Astrocyte (in vitro differentiated cells and primary cell): Measurements from ENCODE around the gene TOP3A. TPM values are rescaled to one million over a fixed set of nuclear protein-coding genes. Genes with fewer than 3 reads are reported as not detected.
A peak's percentile ranks its signal among the peaks of the same experiment; 100 is the strongest.

ENCODE experiments used
- DNase-seq: peaks from one replicate; pipeline ENCODE4 v3.0.0-alpha.2; 2010; ENCODE audit warnings: low read depth
- FAIRE-seq: peaks from 2 replicates; lab custom pipeline; 2011; peaks lifted over from hg19 to GRCh38; lab: Jason Lieb, UNC
- H2AFZ ChIP-seq: 2 replicates; pipeline ENCODE4 v1.6.0; 2012; ENCODE audit warnings: low read depth, low read length, inconsistent platforms
- H3K27ac ChIP-seq: 2 replicates; pipeline ENCODE4 v1.5.1; 2011; ENCODE audit warnings: low read depth, low read length, inconsistent platforms
- H3K27me3 ChIP-seq: 2 replicates; pipeline ENCODE4 v1.6.0; 2011; ENCODE audit warnings: low read length, inconsistent platforms; ENCODE audit not compliant: insufficient read depth
- H3K36me3 ChIP-seq: 2 replicates; pipeline ENCODE4 v1.5.1; 2011; ENCODE audit warnings: low read length, inconsistent platforms; ENCODE audit not compliant: insufficient read depth
- H3K4me1 ChIP-seq: 2 replicates; pipeline ENCODE4 v1.5.1; 2011; ENCODE audit warnings: low read length, inconsistent platforms; ENCODE audit not compliant: insufficient read depth
- H3K4me2 ChIP-seq: 2 replicates; pipeline ENCODE4 v1.6.0; 2012; ENCODE audit warnings: low read length, inconsistent platforms
- H3K4me3 ChIP-seq: 2 replicates; pipeline ENCODE4 v1.5.1; 2011; ENCODE audit warnings: low read depth, mild to moderate bottlenecking, low read length, inconsistent platforms; ENCODE audit not compliant: insufficient read depth
- H3K79me2 ChIP-seq: 2 replicates; pipeline ENCODE4 v1.6.0; 2012; ENCODE audit warnings: mild to moderate bottlenecking, low read length, inconsistent platforms; ENCODE audit not compliant: insufficient read depth
- H3K9ac ChIP-seq: 2 replicates; pipeline ENCODE4 v1.6.0; 2012; ENCODE audit warnings: mild to moderate bottlenecking, low read length, inconsistent platforms
- H3K9me3 ChIP-seq: 2 replicates; pipeline ENCODE4 v1.5.1; 2012; ENCODE audit warnings: low read depth, mild to moderate bottlenecking, low read length, inconsistent platforms; ENCODE audit not compliant: insufficient read depth
- H4K20me1 ChIP-seq: 2 replicates; pipeline ENCODE4 v1.6.0; 2012; ENCODE audit warnings: low read length, inconsistent platforms; ENCODE audit not compliant: insufficient read depth
- H3K27ac Mint-ChIP-seq: one replicate; pipeline ENCODE4 v1.8.0; 2021; ENCODE audit warnings: mild to moderate bottlenecking, mixed read lengths; ENCODE audit not compliant: unreplicated experiment
- H3K27me3 Mint-ChIP-seq: one replicate; pipeline ENCODE4 v1.8.0; 2021; ENCODE audit warnings: low read depth, mixed read lengths; ENCODE audit not compliant: unreplicated experiment
- H3K36me3 Mint-ChIP-seq: one replicate; pipeline ENCODE4 v1.8.0; 2021; ENCODE audit warnings: low read depth, mixed read lengths; ENCODE audit not compliant: unreplicated experiment
- H3K4me1 Mint-ChIP-seq: one replicate; pipeline ENCODE4 v1.8.0; 2021; ENCODE audit warnings: low read depth, mixed read lengths; ENCODE audit not compliant: unreplicated experiment
- H3K4me3 Mint-ChIP-seq: one replicate; pipeline ENCODE4 v1.8.0; 2021; ENCODE audit warnings: mild to moderate bottlenecking, moderate library complexity, mixed read lengths; ENCODE audit not compliant: unreplicated experiment
- H3K9me3 Mint-ChIP-seq: one replicate; pipeline ENCODE4 v1.8.0; 2021; ENCODE audit warnings: mild to moderate bottlenecking, mixed read lengths; ENCODE audit not compliant: unreplicated experiment
- EZH2 ChIP-seq: IDR thresholded peaks from 2 replicates; pipeline ENCODE4 v1.6.1; 2012; ENCODE audit warnings: mild to moderate bottlenecking, low read length, inconsistent platforms; ENCODE audit not compliant: insufficient read depth
- total RNA-seq: library from RNA; stranded (reverse); gene quantifications from 2 replicates; pipeline ENCODE4 v1.2.1, GENCODE V29; 2021
- TF ChIP-seq, protein P1 (sequence below): IDR thresholded peaks from 2 replicates; pipeline ENCODE4 v1.5.1; 2011; ENCODE audit warnings: low read depth, mild to moderate bottlenecking, inconsistent platforms, low read length, moderate library complexity; ENCODE audit not compliant: insufficient read depth

Gene TOP3A
- total RNA-seq, 1 donor from 2014 or later, result 31.0 TPM

DNA sequence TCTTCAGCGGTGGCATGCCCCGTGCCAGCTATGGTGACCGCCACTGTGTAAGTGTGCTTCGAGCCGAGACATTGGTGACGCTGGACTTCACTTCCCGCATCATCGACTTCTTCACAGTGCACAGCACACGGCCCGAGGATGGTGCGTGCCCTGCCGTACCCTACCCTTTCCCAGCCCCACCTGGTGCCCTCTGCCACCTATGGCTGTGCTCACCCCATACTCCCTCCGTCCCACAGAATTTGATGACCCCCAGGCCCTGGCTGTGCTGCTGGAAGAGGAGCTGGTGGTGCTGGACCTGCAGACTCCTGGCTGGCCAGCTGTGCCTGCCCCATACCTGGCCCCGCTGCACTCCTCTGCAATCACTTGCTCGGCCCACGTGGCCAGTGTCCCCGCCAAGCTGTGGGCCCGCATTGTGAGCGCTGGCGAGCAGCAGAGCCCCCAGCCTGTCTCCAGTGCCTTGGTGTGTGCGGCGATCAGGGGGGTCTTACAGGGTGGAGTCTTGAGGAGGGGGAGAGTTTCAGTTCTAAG lies 79.9 kb downstream of the TOP3A start:
- Mint-ChIP-seq H3K4me1 (peaks cover 6% of the 10 kb centered on the region), H3K36me3 (peaks cover 14% of the 10 kb centered on the region), H3K27ac (no peak overlapping the region), H3K9me3 (no peaks in the 10 kb centered on the region), H3K27me3 (no peaks in the 10 kb centered on the region), H3K4me3 (no peak overlapping the region)
- Histone ChIP-seq H3K4me1 (peaks cover 17% of the 10 kb centered on the region), H3K4me2 (peak overlapping the region; percentile 80), H2AFZ (no peak overlapping the region), H4K20me1 (peaks cover 41% of the 10 kb centered on the region), H3K9me3 (no peaks in the 10 kb centered on the region), H3K27me3 (no peaks in the 10 kb centered on the region), H3K36me3 (no peaks in the 10 kb centered on the region), H3K27ac (peak overlapping the region; percentile 79), H3K9ac (peak overlapping the region; percentile 75), H3K4me3 (no peak overlapping the region), H3K79me2 (peaks cover 22% of the 10 kb centered on the region)
- TF ChIP-seq, protein P1, sequence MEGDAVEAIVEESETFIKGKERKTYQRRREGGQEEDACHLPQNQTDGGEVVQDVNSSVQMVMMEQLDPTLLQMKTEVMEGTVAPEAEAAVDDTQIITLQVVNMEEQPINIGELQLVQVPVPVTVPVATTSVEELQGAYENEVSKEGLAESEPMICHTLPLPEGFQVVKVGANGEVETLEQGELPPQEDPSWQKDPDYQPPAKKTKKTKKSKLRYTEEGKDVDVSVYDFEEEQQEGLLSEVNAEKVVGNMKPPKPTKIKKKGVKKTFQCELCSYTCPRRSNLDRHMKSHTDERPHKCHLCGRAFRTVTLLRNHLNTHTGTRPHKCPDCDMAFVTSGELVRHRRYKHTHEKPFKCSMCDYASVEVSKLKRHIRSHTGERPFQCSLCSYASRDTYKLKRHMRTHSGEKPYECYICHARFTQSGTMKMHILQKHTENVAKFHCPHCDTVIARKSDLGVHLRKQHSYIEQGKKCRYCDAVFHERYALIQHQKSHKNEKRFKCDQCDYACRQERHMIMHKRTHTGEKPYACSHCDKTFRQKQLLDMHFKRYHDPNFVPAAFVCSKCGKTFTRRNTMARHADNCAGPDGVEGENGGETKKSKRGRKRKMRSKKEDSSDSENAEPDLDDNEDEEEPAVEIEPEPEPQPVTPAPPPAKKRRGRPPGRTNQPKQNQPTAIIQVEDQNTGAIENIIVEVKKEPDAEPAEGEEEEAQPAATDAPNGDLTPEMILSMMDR, result no peak
- no peak for TF ChIP-seq EZH2
- FAIRE-seq (no peak), DNase-seq (no peak)

DNA sequence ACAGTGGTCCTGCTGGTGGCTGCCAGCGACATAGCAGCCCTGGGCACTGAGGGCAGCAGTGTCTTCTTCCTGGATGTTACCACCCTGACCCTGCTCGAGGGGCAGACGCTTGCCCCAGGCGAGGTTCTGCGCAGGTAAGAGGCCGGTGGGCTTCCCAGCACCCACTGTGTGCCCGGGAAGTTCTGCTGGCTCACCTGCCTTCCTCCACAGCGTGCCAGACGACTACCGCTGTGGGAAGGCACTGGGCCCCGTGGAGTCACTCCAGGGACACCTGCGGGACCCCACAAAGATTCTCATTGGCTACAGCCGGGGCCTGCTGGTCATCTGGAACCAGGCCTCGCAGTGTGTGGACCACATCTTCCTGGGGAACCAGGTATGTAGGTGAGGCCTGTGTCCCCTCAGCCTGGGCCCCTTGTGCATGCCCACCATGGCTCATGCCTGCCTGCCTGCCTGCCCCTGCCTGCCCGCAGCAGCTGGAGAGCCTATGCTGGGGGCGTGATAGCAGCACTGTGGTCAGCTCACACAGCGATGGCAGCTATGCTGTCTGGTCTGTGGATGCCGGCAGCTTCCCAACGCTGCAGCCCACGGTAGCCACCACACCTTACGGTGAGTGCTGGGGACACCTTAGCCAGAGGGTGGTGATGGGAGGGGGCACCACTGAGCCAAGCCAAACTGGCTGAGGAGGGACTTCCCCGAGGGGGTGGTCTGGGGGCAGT lies 80.8 kb downstream of the TOP3A start:
- Mint-ChIP-seq H3K36me3 (peaks cover 9% of the 10 kb centered on the region), H3K27me3 (no peaks in the 10 kb centered on the region), H3K4me3 (no peak overlapping the region), H3K27ac (no peak overlapping the region), H3K4me1 (peaks cover 6% of the 10 kb centered on the region), H3K9me3 (no peaks in the 10 kb centered on the region)
- FAIRE-seq (no peak), DNase-seq (no peak)
- Histone ChIP-seq H3K4me3 (no peak overlapping the region), H4K20me1 (peaks cover 46% of the 10 kb centered on the region), H3K27me3 (no peaks in the 10 kb centered on the region), H3K4me1 (peaks cover 17% of the 10 kb centered on the region), H3K9ac (no peak overlapping the region), H3K9me3 (no peaks in the 10 kb centered on the region), H3K27ac (no peak overlapping the region), H3K79me2 (peaks cover 32% of the 10 kb centered on the region), H3K36me3 (no peaks in the 10 kb centered on the region), H2AFZ (no peak overlapping the region), H3K4me2 (no peak overlapping the region)
- TF ChIP-seq EZH2, result no peak
- TF ChIP-seq, protein P1, result no peak

DNA sequence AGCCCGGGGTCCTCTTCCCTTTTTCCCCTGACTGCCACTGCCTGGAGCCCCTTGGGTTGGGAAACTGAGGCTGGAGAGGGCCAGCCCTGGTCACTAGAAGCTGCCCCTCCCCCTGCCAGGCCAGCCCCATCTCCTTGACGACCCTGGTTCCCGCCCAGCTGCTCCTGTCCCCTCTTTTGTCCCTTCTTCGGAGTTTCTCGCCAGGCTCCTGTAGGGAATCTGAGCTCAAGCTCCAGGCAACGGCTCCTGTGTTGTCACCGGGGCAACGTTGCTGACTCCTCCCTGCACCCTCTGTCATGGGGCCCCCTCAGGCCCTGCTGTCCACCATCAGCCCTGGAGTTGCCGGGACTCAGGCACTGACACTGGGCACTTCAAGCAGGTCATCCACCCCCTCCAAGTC lies 83.6 kb downstream of the TOP3A start:
- TF ChIP-seq, protein P1, result no peak
- no peak for TF ChIP-seq EZH2
- H3K4me3 ChIP-seq, result no peak overlapping the region
- DNase-seq, result no peak
- H3K79me2 ChIP-seq, result peaks cover 60% of the 10 kb centered on the region
- H4K20me1 ChIP-seq, result peaks cover 74% of the 10 kb centered on the region
- H3K27ac ChIP-seq, result no peak overlapping the region
- no peaks in the 10 kb centered on the region for H3K9me3 ChIP-seq
- H3K9ac ChIP-seq, result no peak overlapping the region
- Mint-ChIP-seq H3K9me3 (no peaks in the 10 kb centered on the region), H3K4me3 (no peak overlapping the region), H3K27me3 (no peaks in the 10 kb centered on the region), H3K27ac (no peak overlapping the region), H3K36me3 (no peaks in the 10 kb centered on the region), H3K4me1 (peaks cover 7% of the 10 kb centered on the region)
- no peak overlapping the region for H2AFZ ChIP-seq
- H3K4me1 ChIP-seq, result peaks cover 21% of the 10 kb centered on the region
- H3K36me3 ChIP-seq, result no peaks in the 10 kb centered on the region
- H3K4me2 ChIP-seq, result no peak overlapping the region
- H3K27me3 ChIP-seq, result no peaks in the 10 kb centered on the region
- FAIRE-seq, result no peak
